ENCODE results near the gene LRP11.

LRP11 gene

DNA sequence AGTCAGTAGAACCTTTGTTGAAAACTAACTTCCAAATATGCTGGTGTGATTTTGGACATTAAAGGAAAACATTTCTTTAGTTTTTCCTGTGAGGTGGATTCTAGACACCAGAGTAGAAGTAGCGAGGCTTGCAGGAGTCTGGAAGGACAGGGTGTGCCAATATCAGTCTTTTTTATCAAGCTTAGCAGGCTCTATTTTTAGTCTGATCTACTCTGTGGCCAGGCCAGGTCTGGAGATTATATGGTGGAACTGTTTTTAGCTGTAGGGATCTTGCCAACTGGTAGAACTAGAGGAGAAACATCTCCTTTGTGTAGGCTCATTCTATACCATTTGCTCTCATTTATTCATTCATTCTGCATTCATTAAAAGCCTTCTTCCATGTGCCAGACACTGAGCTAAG is 42.7 kb downstream of the LRP11 start:
- no peak for TF ChIP-seq FOXP2 (optimal IDR thresholded peaks at IDR 0.05; ENCODE audit: borderline replicate concordance, extremely low read depth, extremely low read length, insufficient read depth)
- TF ChIP-seq POLR2AphosphoS5 (IDR thresholded peaks at IDR 0.05; ENCODE audit: low read depth, low read length): no peak
- TF ChIP-seq, protein P1, sequence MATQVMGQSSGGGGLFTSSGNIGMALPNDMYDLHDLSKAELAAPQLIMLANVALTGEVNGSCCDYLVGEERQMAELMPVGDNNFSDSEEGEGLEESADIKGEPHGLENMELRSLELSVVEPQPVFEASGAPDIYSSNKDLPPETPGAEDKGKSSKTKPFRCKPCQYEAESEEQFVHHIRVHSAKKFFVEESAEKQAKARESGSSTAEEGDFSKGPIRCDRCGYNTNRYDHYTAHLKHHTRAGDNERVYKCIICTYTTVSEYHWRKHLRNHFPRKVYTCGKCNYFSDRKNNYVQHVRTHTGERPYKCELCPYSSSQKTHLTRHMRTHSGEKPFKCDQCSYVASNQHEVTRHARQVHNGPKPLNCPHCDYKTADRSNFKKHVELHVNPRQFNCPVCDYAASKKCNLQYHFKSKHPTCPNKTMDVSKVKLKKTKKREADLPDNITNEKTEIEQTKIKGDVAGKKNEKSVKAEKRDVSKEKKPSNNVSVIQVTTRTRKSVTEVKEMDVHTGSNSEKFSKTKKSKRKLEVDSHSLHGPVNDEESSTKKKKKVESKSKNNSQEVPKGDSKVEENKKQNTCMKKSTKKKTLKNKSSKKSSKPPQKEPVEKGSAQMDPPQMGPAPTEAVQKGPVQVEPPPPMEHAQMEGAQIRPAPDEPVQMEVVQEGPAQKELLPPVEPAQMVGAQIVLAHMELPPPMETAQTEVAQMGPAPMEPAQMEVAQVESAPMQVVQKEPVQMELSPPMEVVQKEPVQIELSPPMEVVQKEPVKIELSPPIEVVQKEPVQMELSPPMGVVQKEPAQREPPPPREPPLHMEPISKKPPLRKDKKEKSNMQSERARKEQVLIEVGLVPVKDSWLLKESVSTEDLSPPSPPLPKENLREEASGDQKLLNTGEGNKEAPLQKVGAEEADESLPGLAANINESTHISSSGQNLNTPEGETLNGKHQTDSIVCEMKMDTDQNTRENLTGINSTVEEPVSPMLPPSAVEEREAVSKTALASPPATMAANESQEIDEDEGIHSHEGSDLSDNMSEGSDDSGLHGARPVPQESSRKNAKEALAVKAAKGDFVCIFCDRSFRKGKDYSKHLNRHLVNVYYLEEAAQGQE (IDR thresholded peaks at IDR 0.05; ENCODE audit: insufficient read depth in 1 of 2, low read depth in 2 of 2, low read length in 2 of 2): no peak
- TF ChIP-seq SIN3A (IDR thresholded peaks at IDR 0.05; ENCODE audit: borderline replicate concordance, insufficient read depth, low read length): no peak
- no peak for TF ChIP-seq TAF1 (IDR thresholded peaks at IDR 0.05; ENCODE audit: borderline replicate concordance, insufficient read depth, low read length)

DNA sequence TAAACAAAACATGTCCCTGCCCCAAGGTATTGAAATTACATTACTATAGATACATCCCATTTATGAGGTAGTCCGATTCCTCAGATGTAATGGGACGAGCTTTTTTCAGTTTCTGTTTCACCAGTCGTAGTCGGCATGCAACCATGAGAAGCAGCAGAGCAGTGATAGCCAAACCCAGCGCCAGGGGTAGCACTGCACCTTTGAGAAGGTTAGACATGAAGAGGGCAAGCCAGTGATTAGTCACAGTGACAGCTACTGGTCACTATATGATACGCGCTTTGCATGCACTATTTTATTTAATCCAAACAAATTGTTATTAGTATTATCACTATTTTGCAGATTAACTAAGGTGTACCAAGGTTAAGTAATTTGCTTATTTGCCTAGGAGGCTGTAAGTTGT is 43.7 kb downstream of the LRP11 start:
- TF ChIP-seq TAF1 (IDR thresholded peaks at IDR 0.05; ENCODE audit: borderline replicate concordance, insufficient read depth, low read length): no peak
- TF ChIP-seq SIN3A (IDR thresholded peaks at IDR 0.05; ENCODE audit: borderline replicate concordance, insufficient read depth, low read length): no peak
- TF ChIP-seq, protein P1 (IDR thresholded peaks at IDR 0.05; ENCODE audit: insufficient read depth in 1 of 2, low read depth in 2 of 2, low read length in 2 of 2): no peak
- TF ChIP-seq FOXP2 (optimal IDR thresholded peaks at IDR 0.05; ENCODE audit: borderline replicate concordance, extremely low read depth, extremely low read length, insufficient read depth): no peak
- TF ChIP-seq POLR2AphosphoS5 (IDR thresholded peaks at IDR 0.05; ENCODE audit: low read depth, low read length): no peak

GRCh38 chr6:149815788-149816187 is 48.4 kb downstream of the LRP11 start:
- TF ChIP-seq SIN3A (IDR thresholded peaks at IDR 0.05; ENCODE audit: borderline replicate concordance, insufficient read depth, low read length) (no peak), FOXP2 (optimal IDR thresholded peaks at IDR 0.05; ENCODE audit: borderline replicate concordance, extremely low read depth, extremely low read length, insufficient read depth) (no peak), POLR2AphosphoS5 (IDR thresholded peaks at IDR 0.05; ENCODE audit: low read depth, low read length) (no peak), TAF1 (IDR thresholded peaks at IDR 0.05; ENCODE audit: borderline replicate concordance, insufficient read depth, low read length) (no peak)
- TF ChIP-seq, protein P1 (IDR thresholded peaks at IDR 0.05; ENCODE audit: insufficient read depth in 1 of 2, low read depth in 2 of 2, low read length in 2 of 2): no peak

DNA sequence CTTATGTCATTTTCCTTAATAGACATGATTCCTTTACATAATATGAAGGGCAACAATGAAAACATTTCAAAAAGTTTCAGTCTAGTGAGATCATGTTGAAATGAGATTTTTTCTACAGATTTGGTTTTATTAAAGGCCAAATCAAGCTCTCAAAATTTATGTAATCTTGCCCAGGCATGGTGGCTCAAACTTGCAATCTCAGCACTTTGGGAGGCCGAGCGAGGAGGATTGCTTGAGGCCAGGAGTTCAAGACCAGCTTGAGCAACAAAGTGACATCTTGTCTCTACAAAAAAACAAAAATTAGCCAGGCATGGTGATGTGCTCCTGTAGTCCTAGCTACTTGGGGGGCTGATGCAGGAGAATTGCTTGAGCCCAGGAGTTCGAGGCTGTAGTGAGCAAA is 50.8 kb downstream of the LRP11 start:
- TF ChIP-seq FOXP2 (optimal IDR thresholded peaks at IDR 0.05; ENCODE audit: borderline replicate concordance, extremely low read depth, extremely low read length, insufficient read depth) (no peak), POLR2AphosphoS5 (IDR thresholded peaks at IDR 0.05; ENCODE audit: low read depth, low read length) (no peak), TAF1 (IDR thresholded peaks at IDR 0.05; ENCODE audit: borderline replicate concordance, insufficient read depth, low read length) (no peak), SIN3A (IDR thresholded peaks at IDR 0.05; ENCODE audit: borderline replicate concordance, insufficient read depth, low read length) (no peak)
- TF ChIP-seq, protein P1 (IDR thresholded peaks at IDR 0.05; ENCODE audit: insufficient read depth in 1 of 2, low read depth in 2 of 2, low read length in 2 of 2): no peak

- TF ChIP-seq FOXP2 (optimal IDR thresholded peaks at IDR 0.05; ENCODE audit: borderline replicate concordance, extremely low read depth, extremely low read length, insufficient read depth) (no peak), TAF1 (IDR thresholded peaks at IDR 0.05; ENCODE audit: borderline replicate concordance, insufficient read depth, low read length) (no peak), POLR2AphosphoS5 (IDR thresholded peaks at IDR 0.05; ENCODE audit: low read depth, low read length) (no peak), SIN3A (IDR thresholded peaks at IDR 0.05; ENCODE audit: borderline replicate concordance, insufficient read depth, low read length) (no peak)
- TF ChIP-seq, protein P1 (IDR thresholded peaks at IDR 0.05; ENCODE audit: insufficient read depth in 1 of 2, low read depth in 2 of 2, low read length in 2 of 2): no peak
Observed at GRCh38 chr6:149809798-149810197, 54.4 kb downstream of the LRP11 start.

All from PFSK-1 (cell line).